NCI-H2227 (cell line): Measurements from ENCODE around the gene JHY.
A peak's percentile ranks its signal among the peaks of the same experiment; 100 is the strongest.
"Not testable (repeated sequence)": the region's sequence is repeated elsewhere in the genome, so short reads cannot be mapped to it uniquely, and the experiment has no call there.

Source experiments
- DNase-seq: peaks from one replicate; lab custom pipeline; 2025; ENCODE audit not compliant: unreplicated experiment; lab: John Stamatoyannopoulos, UW

Gene JHY

GRCh38 chr11:122882189-122882856 lies at the start of gene JHY:
Gene JHY, plus strand, starts transcription at chr11:122882759. Its CDS starts 3,091 bp downstream, at chr11:122885850.
- DNase-seq: peak; percentile 60

GRCh38 chr11:122833846-122834464 lies 48.6 kb upstream of the JHY start:
- DNase-seq: no peak

DNA sequence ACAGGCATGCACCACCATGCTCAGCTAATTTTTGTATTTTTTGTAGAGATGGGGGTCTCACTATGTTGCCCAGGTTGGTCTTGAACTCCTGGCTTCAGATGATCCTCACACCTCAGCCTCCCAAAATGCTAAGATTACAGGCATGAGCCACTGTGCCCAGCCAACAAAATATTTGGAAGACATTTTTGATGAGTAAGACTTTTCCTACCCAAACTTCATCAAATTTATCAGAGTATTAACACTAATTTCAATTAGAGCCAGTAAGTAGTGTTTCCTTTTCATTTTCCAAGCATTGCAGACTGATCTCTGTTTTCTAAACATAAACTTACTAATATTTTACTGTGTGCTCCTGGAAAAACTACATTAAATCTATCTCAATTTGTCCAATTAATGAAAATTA lies 45.6 kb upstream of the JHY start:
- DNase-seq: no peak

- DNase-seq: no peak
Observed at GRCh38 chr11:122837528-122838346, 44.8 kb upstream of the JHY start.

DNA sequence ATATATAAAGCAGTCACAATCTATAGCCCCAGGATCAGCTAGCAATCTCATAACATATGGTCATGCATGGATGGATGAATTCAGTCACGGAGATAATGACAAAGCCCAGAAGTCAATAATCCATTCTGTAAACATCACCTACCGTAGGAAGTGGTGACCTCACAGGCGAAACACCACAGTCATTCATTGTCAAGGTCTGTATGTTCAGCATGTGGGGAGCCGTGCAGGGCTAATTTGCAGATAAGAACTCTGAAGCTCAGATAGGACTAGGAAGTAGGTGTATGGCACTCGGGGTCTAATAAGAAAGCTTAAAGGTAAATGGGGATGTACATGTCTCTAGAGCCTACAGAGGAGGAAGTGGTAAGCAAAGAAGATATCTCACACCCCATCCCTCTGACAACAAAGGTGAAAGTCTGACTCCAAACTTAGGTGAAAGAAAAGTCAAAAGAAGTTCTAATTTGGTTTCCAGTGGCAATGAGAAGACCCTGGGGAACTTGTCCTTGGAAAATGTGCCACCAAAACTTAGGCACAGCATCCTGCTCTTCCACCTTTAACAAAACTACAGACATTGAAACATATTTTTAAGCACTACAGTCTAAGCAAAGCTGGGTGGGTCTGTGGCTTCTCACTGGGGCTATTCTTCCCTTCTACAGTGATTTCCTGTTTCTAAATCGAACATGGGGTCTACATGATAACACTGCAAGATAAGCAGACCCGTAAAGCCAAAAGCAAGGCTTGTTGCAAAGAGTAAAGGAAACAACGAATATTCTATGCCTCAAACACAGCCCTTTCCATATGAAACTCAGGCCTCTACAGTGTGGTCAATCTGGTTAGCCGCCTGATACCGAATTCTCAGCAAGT lies 39.0 kb upstream of the JHY start:
- DNase-seq: peak; percentile 32

DNA sequence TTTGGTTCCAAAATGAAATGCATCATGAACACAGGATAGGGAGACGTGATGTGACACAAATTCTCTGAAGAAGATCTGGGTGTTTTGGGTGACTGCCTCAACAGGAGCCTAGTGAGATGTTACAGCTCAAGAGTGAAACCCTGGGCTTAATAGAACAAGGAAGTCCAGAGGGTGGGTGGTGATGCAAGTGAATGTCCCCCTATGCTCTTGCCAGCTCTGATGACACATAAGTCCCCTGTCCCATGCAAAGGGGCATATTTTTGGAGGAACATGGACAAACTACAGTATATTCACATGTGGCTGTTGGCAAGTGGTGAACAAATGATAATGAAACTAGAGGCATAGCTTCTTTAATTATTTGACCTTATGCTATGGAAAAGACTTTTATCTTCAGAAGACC lies 35.1 kb upstream of the JHY start:
- DNase-seq: no peak

DNA sequence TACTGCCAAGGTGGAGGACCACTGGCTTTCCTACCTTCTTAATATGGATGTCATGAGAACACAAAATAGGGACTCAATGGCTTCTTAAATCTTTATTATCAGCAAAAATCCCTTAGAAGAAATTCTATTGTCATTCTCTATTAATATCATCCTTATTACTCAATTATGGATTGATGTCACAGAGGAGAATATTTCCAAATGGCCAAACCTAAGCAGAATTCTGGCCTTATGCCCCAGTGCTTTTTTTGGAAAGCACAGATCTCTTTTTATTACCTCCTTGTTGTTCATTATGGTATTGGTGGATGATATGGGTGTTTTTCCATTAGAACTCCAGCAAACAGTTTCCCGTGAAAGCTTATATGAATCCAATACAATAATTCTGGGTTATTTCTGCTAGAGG lies 34.4 kb upstream of the JHY start:
- DNase-seq: no peak

DNA sequence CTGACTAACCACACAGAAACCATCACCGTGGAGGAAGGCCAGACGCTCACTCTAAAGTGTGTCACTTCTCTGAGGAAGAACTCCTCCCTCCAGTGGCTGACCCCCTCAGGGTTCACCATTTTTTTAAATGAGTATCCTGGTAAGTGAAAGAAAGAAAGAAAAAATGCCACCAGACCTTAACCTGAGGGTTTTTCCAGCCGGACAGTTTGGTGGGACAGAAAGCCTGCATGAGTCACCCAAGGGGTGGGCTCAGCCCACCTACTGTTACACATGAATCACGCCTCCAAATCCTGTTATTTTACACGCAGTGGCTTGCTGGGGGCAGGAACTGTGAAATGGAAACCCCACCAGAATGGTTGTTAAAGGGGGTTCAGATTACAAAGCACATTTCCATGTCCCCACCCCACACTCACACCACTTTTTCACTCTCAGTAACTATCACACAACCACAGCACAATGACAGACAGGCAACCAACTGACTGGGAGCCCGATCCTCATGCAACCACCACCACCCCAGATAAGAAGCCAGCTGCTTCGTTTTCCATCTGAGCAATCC lies 32.4 kb upstream of the JHY start:
- DNase-seq: no peak

DNA sequence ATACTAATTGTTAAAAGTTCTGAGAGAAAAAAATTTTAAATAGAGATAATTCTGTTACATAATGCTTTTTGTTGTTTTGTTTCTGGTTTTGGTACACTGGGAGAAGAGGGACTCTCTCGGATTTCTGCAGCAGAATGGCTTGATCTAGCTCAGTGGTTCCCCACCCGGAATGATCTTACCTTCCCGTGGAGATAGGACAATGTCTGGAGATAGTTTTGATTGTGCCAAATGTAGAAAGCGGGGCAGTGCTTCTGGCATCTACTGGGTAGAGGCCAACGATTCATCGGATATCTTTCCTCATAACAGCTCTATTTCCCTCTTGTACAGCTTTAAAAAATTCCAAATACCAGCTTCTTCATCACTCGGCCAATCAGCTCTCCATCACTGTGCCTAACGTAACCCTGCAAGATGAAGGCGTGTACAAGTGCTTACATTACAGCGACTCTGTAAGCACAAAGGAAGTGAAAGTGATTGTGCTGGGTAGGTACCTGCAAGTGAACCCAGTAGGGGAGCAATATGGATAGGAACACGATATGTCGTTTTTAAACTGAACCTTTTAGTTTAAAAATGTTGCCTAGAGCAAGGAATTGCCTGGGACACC lies 31.1 kb upstream of the JHY start:
- DNase-seq: no peak

DNA sequence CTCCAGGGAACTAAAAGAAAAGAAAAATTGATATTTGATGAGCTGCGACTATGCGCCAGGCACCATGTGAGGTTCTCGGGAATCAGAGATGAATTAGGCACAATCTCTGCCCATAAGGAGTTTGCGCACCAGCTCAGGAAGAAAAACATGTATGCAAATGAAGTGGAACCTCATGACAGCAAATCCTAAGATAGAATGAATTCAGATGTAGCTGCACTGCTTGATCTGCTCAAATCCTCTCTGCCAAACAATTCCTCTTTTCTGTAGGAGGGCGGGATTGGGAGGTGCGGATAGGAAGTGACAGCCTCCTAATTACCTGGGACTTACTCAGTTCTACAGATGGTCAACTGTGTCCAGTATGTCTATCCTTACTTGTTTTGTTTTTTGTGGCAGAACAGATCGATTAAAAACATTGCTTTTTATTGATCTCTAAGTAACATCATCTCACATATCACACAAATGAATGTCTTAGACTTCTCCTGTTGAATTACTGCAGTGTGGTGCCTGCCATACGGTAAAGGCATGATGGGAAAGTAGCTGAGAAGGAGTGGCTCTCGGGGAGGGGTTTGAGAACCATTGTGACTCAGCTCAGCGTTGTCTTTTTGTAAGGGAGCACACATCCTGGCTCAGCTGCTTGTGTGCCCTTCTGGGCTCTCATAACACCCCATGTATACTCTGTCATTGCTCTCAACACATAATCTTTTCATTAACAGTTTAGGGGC lies 30.3 kb upstream of the JHY start:
- no peak for DNase-seq

- no peak for DNase-seq
Observed at GRCh38 chr11:122852796-122853160, 29.8 kb upstream of the JHY start.

DNA sequence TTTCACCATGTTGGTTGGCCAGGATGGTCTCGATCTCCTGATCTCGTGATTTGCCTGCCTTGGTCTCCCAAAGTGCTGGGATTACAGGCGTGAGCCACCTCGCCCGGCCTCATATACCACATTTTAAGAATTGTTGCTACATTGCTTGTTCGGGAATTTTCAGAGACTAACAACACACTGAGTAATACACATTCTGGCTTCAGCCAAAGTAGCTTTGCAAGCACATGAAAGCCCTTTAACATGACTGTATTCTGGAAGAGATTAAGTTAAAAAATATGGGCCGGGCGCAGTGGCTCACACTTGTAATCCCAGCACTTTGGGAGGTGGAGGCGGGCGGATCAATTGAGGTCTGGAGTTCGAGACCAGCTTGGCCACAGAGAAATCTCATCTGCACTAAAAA lies 29.3 kb upstream of the JHY start:
- no peak for DNase-seq

GRCh38 chr11:122853971-122854446 lies 28.6 kb upstream of the JHY start:
- DNase-seq: peak; percentile 81

GRCh38 chr11:122861631-122862030 lies 20.9 kb upstream of the JHY start:
- no peak for DNase-seq

DNA sequence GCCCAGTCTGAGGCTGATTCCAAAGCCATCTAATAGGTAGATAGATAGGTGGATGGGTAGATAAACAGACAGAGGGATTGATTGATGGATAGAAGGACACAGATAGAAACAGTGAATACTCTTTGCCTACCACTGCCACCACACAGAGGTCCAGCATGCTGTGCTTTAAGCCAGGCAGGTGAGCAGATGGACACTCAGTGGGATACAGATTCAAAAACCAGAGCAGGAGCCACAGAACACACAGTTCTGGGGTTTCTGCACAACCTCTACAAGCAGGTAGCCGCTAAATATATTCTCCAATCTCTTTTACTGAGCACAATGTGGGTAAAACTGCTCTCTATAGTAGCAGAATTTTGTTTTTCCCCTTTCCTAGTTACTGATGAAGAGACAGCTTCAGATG lies 20.5 kb upstream of the JHY start:
- DNase-seq: no peak

GRCh38 chr11:122863154-122863553 lies 19.4 kb upstream of the JHY start:
- DNase-seq: not testable (repeated sequence)

DNA sequence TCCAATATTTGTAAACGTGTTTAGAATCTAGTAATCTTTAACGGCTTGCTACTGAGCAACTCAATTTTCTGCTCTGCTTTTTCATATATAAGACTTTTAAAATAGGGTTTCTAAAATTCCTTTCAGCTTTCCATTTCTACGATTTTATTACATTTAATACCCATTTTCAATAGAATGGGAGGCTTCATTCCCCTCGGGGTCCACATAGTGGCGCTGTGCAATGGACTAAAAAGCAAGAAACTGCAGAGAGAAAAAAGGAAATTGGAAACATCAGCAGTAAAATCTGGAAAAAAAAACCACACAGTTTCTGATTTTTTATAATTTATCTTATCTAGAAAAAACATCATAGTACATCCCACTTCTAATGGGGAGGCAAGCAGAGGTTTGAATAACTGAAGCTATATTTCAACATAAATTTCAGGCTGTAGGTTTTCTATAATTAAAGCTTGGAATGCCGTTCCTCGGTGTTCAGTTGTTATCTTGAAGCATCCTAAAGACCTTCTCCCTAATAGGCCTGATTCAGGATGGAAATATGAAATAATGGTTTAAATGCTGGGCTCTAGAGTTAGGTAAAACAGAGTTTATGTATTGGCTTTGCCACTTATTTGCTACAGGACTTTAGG lies 18.7 kb upstream of the JHY start:
- peak; percentile 48 for DNase-seq

DNA sequence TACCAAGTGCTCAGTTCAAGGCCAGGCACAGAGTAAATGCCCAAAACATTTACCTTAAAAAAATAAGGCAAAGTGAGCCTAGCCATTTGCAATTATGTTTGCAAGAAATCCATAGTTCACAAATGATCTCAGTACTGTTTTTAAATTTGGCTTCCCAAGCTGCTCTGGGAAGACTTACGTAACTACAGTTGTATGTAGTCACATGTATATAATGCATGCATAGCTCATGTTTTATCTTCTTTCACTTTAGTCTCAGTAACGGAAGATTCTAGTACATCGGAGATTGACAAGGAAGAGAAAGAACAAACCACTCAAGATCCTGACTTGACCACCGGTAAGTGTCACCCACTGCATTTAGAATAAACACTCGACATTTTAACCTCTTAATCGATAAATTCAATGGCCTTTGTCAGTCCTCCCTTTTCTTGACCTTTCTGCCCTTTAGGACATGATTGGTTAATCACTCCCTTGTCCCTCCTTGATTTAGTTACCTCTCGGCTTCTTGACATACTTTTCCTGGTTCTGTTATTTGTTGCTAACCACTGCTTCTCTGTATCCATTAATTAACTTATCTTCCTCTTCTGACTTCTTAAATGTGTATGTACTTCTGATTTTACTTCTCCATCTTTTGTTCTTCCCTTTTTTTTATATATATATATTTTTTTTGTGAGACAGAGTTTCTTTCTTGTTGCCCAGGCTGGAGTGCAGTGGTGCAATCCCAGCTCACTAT lies 18.0 kb upstream of the JHY start:
- DNase-seq: no peak

DNA sequence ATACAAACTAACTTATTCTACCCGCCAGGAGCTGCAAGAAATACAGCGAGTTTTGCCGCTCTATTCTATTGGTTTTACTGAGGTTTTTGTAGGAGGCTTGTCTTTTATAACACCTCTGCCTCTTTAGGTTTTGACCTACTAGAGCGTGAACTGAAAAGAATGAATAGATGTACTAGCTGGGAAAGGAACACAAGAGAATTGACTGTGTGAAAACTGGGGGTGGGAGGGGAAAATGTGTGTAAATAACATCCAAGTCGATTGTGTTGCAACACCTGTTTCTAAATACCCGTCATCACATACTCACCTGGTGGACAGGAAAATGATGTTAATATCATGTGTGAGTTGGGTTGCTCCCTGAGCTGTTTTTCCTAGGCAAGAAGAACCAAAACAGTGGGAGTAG lies 12.9 kb upstream of the JHY start:
- DNase-seq: no peak
